Endothelial cell (in vitro differentiated cells): ENCODE data around the gene CLK3. TPM values are rescaled to one million over a fixed set of nuclear protein-coding genes. Genes with fewer than 3 reads are reported as not detected.

Source experiments
- DNase-seq: peaks from one replicate; pipeline ENCODE4 v3.0.0; 2021; ENCODE audit warnings: low spot score
- H3K27ac Mint-ChIP-seq: one replicate; pipeline ENCODE4 v1.8.0; 2021; ENCODE audit warnings: mixed read lengths, inconsistent platforms; ENCODE audit not compliant: unreplicated experiment
- H3K27me3 Mint-ChIP-seq: one replicate; pipeline ENCODE4 v1.8.0; 2021; ENCODE audit warnings: mild to moderate bottlenecking, moderate library complexity, mixed read lengths, inconsistent platforms; ENCODE audit not compliant: unreplicated experiment
- H3K36me3 Mint-ChIP-seq: one replicate; pipeline ENCODE4 v1.8.0; 2021; ENCODE audit warnings: mild to moderate bottlenecking, low read depth, mixed read lengths, inconsistent platforms; ENCODE audit not compliant: unreplicated experiment
- H3K4me1 Mint-ChIP-seq: one replicate; pipeline ENCODE4 v1.8.0; 2021; ENCODE audit warnings: mild to moderate bottlenecking, mixed read lengths, inconsistent platforms; ENCODE audit not compliant: unreplicated experiment
- H3K4me3 Mint-ChIP-seq: one replicate; pipeline ENCODE4 v1.8.0; 2021; ENCODE audit warnings: mild to moderate bottlenecking, mixed read lengths, inconsistent platforms; ENCODE audit not compliant: unreplicated experiment
- H3K9me3 Mint-ChIP-seq: one replicate; pipeline ENCODE4 v1.8.0; 2021; ENCODE audit warnings: mixed read lengths, inconsistent platforms; ENCODE audit not compliant: unreplicated experiment
- total RNA-seq: library from RNA; stranded (reverse); fragmentation: NEBNext Ultra II Directional; extraction: Animal tissue kit (Norgen Biotek cat#: 25700); gene quantifications from one replicate; pipeline ENCODE4 v1.2.1, GENCODE V29; 2021; ENCODE audit not compliant: unreplicated experiment
- TF ChIP-seq, protein P1 (sequence below): fragments of 200-600 bp; sonication (generic); IDR thresholded peaks from one replicate; pipeline ENCODE4 v1.5.0; 2021; ENCODE audit warnings: antibody characterized with exemption; ENCODE audit not compliant: unreplicated experiment

CLK3 gene
- total RNA-seq, 1 donor from 2014 or later, result 81.7 TPM

- no peak for DNase-seq
- TF ChIP-seq, protein P1, sequence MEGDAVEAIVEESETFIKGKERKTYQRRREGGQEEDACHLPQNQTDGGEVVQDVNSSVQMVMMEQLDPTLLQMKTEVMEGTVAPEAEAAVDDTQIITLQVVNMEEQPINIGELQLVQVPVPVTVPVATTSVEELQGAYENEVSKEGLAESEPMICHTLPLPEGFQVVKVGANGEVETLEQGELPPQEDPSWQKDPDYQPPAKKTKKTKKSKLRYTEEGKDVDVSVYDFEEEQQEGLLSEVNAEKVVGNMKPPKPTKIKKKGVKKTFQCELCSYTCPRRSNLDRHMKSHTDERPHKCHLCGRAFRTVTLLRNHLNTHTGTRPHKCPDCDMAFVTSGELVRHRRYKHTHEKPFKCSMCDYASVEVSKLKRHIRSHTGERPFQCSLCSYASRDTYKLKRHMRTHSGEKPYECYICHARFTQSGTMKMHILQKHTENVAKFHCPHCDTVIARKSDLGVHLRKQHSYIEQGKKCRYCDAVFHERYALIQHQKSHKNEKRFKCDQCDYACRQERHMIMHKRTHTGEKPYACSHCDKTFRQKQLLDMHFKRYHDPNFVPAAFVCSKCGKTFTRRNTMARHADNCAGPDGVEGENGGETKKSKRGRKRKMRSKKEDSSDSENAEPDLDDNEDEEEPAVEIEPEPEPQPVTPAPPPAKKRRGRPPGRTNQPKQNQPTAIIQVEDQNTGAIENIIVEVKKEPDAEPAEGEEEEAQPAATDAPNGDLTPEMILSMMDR, result no peak
- H3K4me1 Mint-ChIP-seq, result peaks cover 10% of the 10 kb centered on the region
- H3K4me3 Mint-ChIP-seq, result no peak overlapping the region
- no peaks in the 10 kb centered on the region for H3K9me3 Mint-ChIP-seq
- H3K27ac Mint-ChIP-seq, result no peak overlapping the region
- peaks cover 13% of the 10 kb centered on the region for H3K27me3 Mint-ChIP-seq
- peaks cover 52% of the 10 kb centered on the region for H3K36me3 Mint-ChIP-seq
Measured at GRCh38 chr15:74631408-74631807, 15.8 kb downstream of the CLK3 start.

DNA sequence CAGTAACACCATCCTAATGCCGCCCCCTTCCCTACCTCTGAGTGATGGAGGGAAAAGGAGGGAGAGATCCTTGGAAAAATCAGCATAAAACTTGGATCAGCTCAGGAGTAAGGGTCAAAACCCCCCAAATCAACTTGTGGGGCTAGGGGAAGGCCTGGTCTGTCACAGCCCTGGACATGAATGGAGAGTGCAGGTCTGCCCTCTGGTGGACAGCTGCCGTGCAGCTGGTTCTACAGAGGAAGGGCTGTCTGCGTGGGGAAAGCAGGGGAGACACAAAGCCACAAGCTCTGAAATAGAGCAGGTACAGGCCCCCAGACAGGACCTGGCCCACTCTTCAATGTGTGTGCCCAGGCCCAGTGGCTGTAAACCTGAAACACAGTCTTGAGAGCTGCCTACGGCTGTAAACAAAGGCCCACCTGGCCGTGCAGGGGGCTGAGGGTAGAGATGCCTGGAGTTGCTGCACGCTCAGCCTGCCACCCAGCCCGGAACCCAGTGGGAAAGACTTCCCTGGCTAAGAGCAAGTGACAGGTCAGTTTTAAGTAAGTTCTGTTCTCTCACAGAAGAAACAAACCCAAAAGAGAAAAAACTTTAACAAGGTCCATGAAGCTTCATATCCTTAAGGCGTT lies 16.4 kb downstream of the CLK3 start:
- TF ChIP-seq, protein P1, result peak; percentile 70
- Mint-ChIP-seq H3K27ac (no peak overlapping the region), H3K4me3 (no peak overlapping the region), H3K4me1 (peaks cover 13% of the 10 kb centered on the region), H3K27me3 (peaks cover 9% of the 10 kb centered on the region), H3K9me3 (no peaks in the 10 kb centered on the region), H3K36me3 (peaks cover 57% of the 10 kb centered on the region)
- DNase-seq, result peak; percentile 80

DNA sequence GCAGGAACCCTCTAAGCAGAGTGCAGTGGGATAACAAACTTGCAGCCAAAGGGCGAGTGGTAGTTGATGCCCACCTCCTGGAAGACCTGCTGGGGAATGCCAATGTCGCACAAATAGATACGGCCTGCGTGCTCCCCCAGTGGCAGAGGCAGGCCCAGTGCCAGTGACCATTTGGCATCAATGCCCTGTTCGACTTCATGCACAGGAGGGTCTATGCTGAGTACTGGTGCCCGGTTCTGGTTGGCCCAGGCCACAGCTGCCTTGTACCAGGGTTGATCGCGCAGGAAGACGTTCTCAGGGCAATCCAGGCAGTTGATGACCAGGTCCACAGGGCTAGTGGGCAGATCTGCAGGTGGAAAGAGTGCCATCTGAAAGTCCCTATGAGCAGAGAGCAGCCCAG lies 17.0 kb downstream of the CLK3 start:
- H3K27me3 Mint-ChIP-seq, result peaks cover 9% of the 10 kb centered on the region
- no peak for DNase-seq

GRCh38 chr15:74633781-74634180 lies 18.1 kb downstream of the CLK3 start:
- H3K27ac Mint-ChIP-seq, result no peak overlapping the region
- DNase-seq, result no peak
- no peak overlapping the region for H3K4me3 Mint-ChIP-seq
- H3K27me3 Mint-ChIP-seq, result peaks cover 4% of the 10 kb centered on the region
- TF ChIP-seq, protein P1, result no peak
- H3K4me1 Mint-ChIP-seq, result peaks cover 15% of the 10 kb centered on the region
- no peaks in the 10 kb centered on the region for H3K9me3 Mint-ChIP-seq
- peaks cover 50% of the 10 kb centered on the region for H3K36me3 Mint-ChIP-seq

More for the DNA sequence above, 17.0 kb downstream of the CLK3 start:
- peaks cover 54% of the 10 kb centered on the region for H3K36me3 Mint-ChIP-seq
- TF ChIP-seq, protein P1, result no peak
- H3K9me3 Mint-ChIP-seq, result no peaks in the 10 kb centered on the region
- peaks cover 13% of the 10 kb centered on the region for H3K4me1 Mint-ChIP-seq
- H3K27ac Mint-ChIP-seq, result peak overlapping the region; percentile 9
- no peak overlapping the region for H3K4me3 Mint-ChIP-seq

DNA sequence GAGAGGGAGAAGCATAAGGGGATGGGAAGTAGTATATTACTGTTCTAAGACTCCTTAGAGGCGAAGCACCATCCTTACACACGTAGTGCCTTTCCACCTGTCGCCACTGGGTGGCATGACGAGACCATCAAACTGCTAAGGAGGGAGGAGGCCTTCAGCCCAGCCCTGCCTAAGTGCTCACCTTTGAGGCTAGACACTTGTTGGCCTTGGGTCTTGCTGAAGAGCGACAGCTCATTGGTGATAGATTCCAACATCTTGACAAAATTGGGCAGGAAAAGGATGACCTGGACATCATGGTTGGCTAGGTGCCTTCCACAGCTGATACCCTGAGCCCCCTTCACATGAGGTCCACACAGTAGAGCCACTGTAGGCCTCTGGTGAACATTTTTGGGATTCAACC lies 19.6 kb downstream of the CLK3 start:
- no peak overlapping the region for H3K27ac Mint-ChIP-seq
- DNase-seq, result peak; percentile 68
- no peaks in the 10 kb centered on the region for H3K9me3 Mint-ChIP-seq
- TF ChIP-seq, protein P1, result peak; percentile 82
- peaks cover 4% of the 10 kb centered on the region for H3K27me3 Mint-ChIP-seq
- no peak overlapping the region for H3K4me3 Mint-ChIP-seq
- H3K4me1 Mint-ChIP-seq, result peaks cover 19% of the 10 kb centered on the region
- peaks cover 51% of the 10 kb centered on the region for H3K36me3 Mint-ChIP-seq
